Vagina (tissue), 2 donors: ENCODE data around the gene OAS2. TPM values are rescaled to one million over a fixed set of nuclear protein-coding genes. Genes with fewer than 3 reads are reported as not detected.
A peak's percentile ranks its signal among the peaks of the same experiment; 100 is the strongest.

ENCODE experiments used
- DNase-seq, 2 donors: peaks; one replicate each; pipeline ENCODE4 v3.0.0-alpha.2; 2017; ENCODE audit errors: extremely low spot score in 2 of 2
- H3K27ac ChIP-seq: fragments of 200-600 bp; sonication (generic); one replicate; pipeline ENCODE4 v1.5.1; 2019
- H3K27me3 ChIP-seq: fragments of 200-600 bp; sonication (generic); one replicate; pipeline ENCODE4 v1.5.1; 2019
- H3K36me3 ChIP-seq, 2 donors: fragments of 200-600 bp; sonication (generic); one replicate each; pipeline ENCODE4 v1.5.1; 2017 to 2019
- H3K4me1 ChIP-seq: fragments of 200-600 bp; sonication (generic); one replicate; pipeline ENCODE4 v1.5.1; 2019
- H3K4me3 ChIP-seq, 2 donors: fragments of 200-600 bp; sonication (generic); 1 replicate in 1 of 2; 2 replicates in 1 of 2; pipeline ENCODE4 v1.5.1; 2016 to 2019
- H3K9me3 ChIP-seq: fragments of 200-600 bp; sonication (generic); one replicate; pipeline ENCODE4 v1.5.1; 2019
- CTCF ChIP-seq, 3 experiments: fragments of 450-650 bp in 2 of 3; fragments of 200-600 bp in 1 of 3; sonication (generic) in 1 of 3; IDR thresholded peaks; one replicate each; pipeline ENCODE4 v1.5.1; 2017 to 2019; ENCODE audit warnings: antibody characterized with exemption in 3 of 3, mild to moderate bottlenecking in 2 of 3, moderate library complexity in 2 of 3
- POLR2A ChIP-seq, 2 donors: fragments of 450-650 bp; IDR thresholded peaks; one replicate each; pipeline ENCODE4 v1.6.1; 2017; ENCODE audit warnings: antibody characterized with exemption in 2 of 2, mild to moderate bottlenecking in 2 of 2, moderate library complexity in 2 of 2
- POLR2AphosphoS5 ChIP-seq, 2 donors: sonication (generic); formaldehyde crosslinking; IDR thresholded peaks; one replicate each; pipeline ENCODE4 v1.9.0; 2017; ENCODE audit warnings: antibody characterized with exemption in 2 of 2, mild to moderate bottlenecking in 2 of 2, low read depth in 1 of 2; ENCODE audit not compliant: insufficient read depth in 1 of 2
- intact Hi-C: fragments of 100-400 bp; cut with DNase I; formaldehyde crosslinking; loops from one replicate; pipeline ENCODE4 v1.15.1; 2023
- total RNA-seq: library from RNA; depleted of rRNA; stranded (reverse); fragments of >200 nt; gene quantifications from one replicate; pipeline ENCODE4 v1.2.3, GENCODE V29; 2016

Gene OAS2
- total RNA-seq, 1 donor from 2014 or later = 14.0 TPM

GRCh38 chr12:113055594-113056380 is 77.5 kb downstream of the OAS2 start:
- H3K27me3 ChIP-seq = no peaks in the 10 kb centered on the region
- no peak for DNase-seq
- intact Hi-C loops = no loop called here
- H3K27ac ChIP-seq = no peak overlapping the region
- no peak overlapping the region for H3K4me3 ChIP-seq
- H3K9me3 ChIP-seq = no peaks in the 10 kb centered on the region
- TF ChIP-seq CTCF (IDR thresholded peaks at IDR 0.05) (no peak), POLR2AphosphoS5 (IDR thresholded peaks at IDR 0.05; ENCODE audit: insufficient read depth in 1 of 2, low read depth in 1 of 2) (no peak), POLR2A (IDR thresholded peaks at IDR 0.05) (no peak)
- H3K36me3 ChIP-seq = no peaks in the 10 kb centered on the region
- H3K4me1 ChIP-seq = peaks cover 16% of the 10 kb centered on the region

GRCh38 chr12:113056381-113056630 is 78.0 kb downstream of the OAS2 start:
- TF ChIP-seq CTCF (IDR thresholded peaks at IDR 0.05) (no peak), POLR2AphosphoS5 (IDR thresholded peaks at IDR 0.05; ENCODE audit: insufficient read depth in 1 of 2, low read depth in 1 of 2) (no peak), POLR2A (IDR thresholded peaks at IDR 0.05) (no peak)
- H3K36me3 ChIP-seq = no peaks in the 10 kb centered on the region
- no peak overlapping the region for H3K27ac ChIP-seq
- intact Hi-C loops = no loop called here
- no peaks in the 10 kb centered on the region for H3K9me3 ChIP-seq
- no peak for DNase-seq
- H3K27me3 ChIP-seq = no peaks in the 10 kb centered on the region
- H3K4me1 ChIP-seq = peaks cover 16% of the 10 kb centered on the region
- peak overlapping the region; percentile 36 to 60 for H3K4me3 ChIP-seq

- Histone ChIP-seq H3K27me3 (no peaks in the 10 kb centered on the region), H3K9me3 (no peaks in the 10 kb centered on the region), H3K36me3 (no peaks in the 10 kb centered on the region), H3K4me3 (peak within 1 kb of the TSS; percentile 36 to 60), H3K4me1 (peaks cover 16% of the 10 kb centered on the region), H3K27ac (no peak within 1 kb of the TSS)
- no peak for DNase-seq
- intact Hi-C loops = no loop called here
- no peak for TF ChIP-seq POLR2A (IDR thresholded peaks at IDR 0.05)
- no peak for TF ChIP-seq POLR2AphosphoS5 (IDR thresholded peaks at IDR 0.05; ENCODE audit: insufficient read depth in 1 of 2, low read depth in 1 of 2)
- TF ChIP-seq CTCF (IDR thresholded peaks at IDR 0.05) = no peak
These were observed 78.5 kb downstream of the OAS2 start, which contains the start of gene DTX1 for GRCh38 chr12:113056631-113057488. TSS of gene DTX1 (plus strand) at chr12:113056730. CDS start at chr12:113058193, 1,463 bp downstream.

GRCh38 chr12:113057565-113058485 is 79.5 kb downstream of the OAS2 start:
- peaks cover 16% of the 10 kb centered on the region for H3K4me1 ChIP-seq
- DNase-seq = no peak
- H3K36me3 ChIP-seq = no peaks in the 10 kb centered on the region
- peak overlapping the region; percentile 36 to 60 for H3K4me3 ChIP-seq
- no peaks in the 10 kb centered on the region for H3K27me3 ChIP-seq
- intact Hi-C loops = no loop called here
- no peaks in the 10 kb centered on the region for H3K9me3 ChIP-seq
- TF ChIP-seq CTCF (IDR thresholded peaks at IDR 0.05) (no peak), POLR2AphosphoS5 (IDR thresholded peaks at IDR 0.05; ENCODE audit: insufficient read depth in 1 of 2, low read depth in 1 of 2) (no peak), POLR2A (IDR thresholded peaks at IDR 0.05) (no peak)
- no peak overlapping the region for H3K27ac ChIP-seq
